K562 (cell line): Measurements from ENCODE around the gene CNOT1.

Experiments
- BRCA1 ChIP-seq, 2 experiments: fragments of 450-650 bp in 1 of 2; sonication (generic) in 1 of 2; formaldehyde crosslinking in 1 of 2; IDR thresholded peaks; 2 replicates each; pipeline versions ENCODE4 v1.5.0 to v1.6.1; 2017 to 2020; ENCODE audit warnings: mild to moderate bottlenecking in 1 of 2, missing genetic modification reagents in 1 of 2
- CTCF ChIP-seq, 3 experiments: IDR thresholded peaks in 2 of 3; conservative IDR thresholded peaks in 1 of 3; 2 replicates each; pipeline ENCODE4 v1.5.1; 2011 to 2012; ENCODE audit warnings: low read length in 3 of 3, mild to moderate bottlenecking in 3 of 3, control low read depth in 2 of 3, improper control_type of control experiment in 1 of 3, inconsistent platforms in 1 of 3, low read depth in 1 of 3, mixed read lengths in 1 of 3, moderate library complexity in 1 of 3; ENCODE audit not compliant: insufficient read depth in 2 of 3
- HNRNPL ChIP-seq: fragments of 200-400 bp; formaldehyde crosslinking; IDR thresholded peaks from 2 replicates; pipeline ENCODE4 v1.6.1; 2017; ENCODE audit warnings: low read depth, mild to moderate bottlenecking, low read length
- MED1 ChIP-seq: sonication (generic); formaldehyde crosslinking; IDR thresholded peaks from 2 replicates; pipeline ENCODE4 v1.8.1; 2023; ENCODE audit warnings: missing genetic modification reagents, borderline replicate concordance
- SNRNP70 ChIP-seq: fragments of 200-400 bp; formaldehyde crosslinking; optimal IDR thresholded peaks from 2 replicates; pipeline ENCODE3; 2017; ENCODE audit warnings: low read depth, low read length
- TOE1 ChIP-seq, 2 experiments: fragments of 450-650 bp in 1 of 2; sonication (generic) in 1 of 2; formaldehyde crosslinking in 1 of 2; IDR thresholded peaks; 2 replicates each; pipeline versions ENCODE4 v1.7.1 to v1.8.0; 2016 to 2022; ENCODE audit warnings: borderline replicate concordance in 2 of 2, mild to moderate bottlenecking in 2 of 2, antibody characterized with exemption in 1 of 2, inconsistent platforms in 1 of 2, low read depth in 1 of 2, missing genetic modification reagents in 1 of 2, moderate library complexity in 1 of 2
- ZBTB43 ChIP-seq: sonication (generic); formaldehyde crosslinking; IDR thresholded peaks from 2 replicates; pipeline ENCODE4 v1.8.0; 2023; ENCODE audit warnings: mild to moderate bottlenecking, missing genetic modification reagents
- TF ChIP-seq, protein P1 (sequence below): sonication (generic); formaldehyde crosslinking; IDR thresholded peaks from 2 replicates; pipeline ENCODE4 v1.9.0; 2022; ENCODE audit warnings: mild to moderate bottlenecking, missing genetic modification reagents

DNA sequence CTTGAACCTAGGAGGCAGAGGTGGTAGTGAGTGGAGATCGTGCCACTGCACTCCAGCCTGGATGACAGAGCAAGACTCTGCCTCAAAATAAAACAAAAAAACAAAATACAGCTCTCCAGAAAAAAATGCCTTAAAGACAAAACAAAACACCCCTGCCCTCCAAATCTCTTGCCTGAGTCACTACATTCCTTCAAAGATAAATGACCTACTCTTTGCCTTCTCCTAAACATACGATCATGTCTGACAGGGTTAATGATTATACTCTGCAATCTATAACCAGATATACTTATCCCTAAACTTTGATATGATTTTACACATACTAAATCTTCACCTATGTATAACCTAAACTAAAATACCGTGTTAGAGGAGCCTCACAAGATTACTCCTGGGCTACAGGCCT, 115.8 kb downstream of the CNOT1 start:
- TF ChIP-seq, protein P1, sequence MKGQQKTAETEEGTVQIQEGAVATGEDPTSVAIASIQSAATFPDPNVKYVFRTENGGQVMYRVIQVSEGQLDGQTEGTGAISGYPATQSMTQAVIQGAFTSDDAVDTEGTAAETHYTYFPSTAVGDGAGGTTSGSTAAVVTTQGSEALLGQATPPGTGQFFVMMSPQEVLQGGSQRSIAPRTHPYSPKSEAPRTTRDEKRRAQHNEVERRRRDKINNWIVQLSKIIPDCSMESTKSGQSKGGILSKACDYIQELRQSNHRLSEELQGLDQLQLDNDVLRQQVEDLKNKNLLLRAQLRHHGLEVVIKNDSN (CRISPR knock-in tag), result no peak
- no peak for TF ChIP-seq CTCF (IDR thresholded peaks at IDR 0.05 in 2 of 3, conservative IDR thresholded peaks at IDR 0.05 in 1 of 3; ENCODE audit: insufficient read depth in 2 of 3, low read depth in 1 of 3, low read length in 3 of 3)
- no peak for TF ChIP-seq BRCA1 (IDR thresholded peaks at IDR 0.05)
- no peak for TF ChIP-seq BRCA1 (CRISPR knock-in tag; IDR thresholded peaks at IDR 0.05)
- no peak for TF ChIP-seq TOE1 (IDR thresholded peaks at IDR 0.05; ENCODE audit: borderline replicate concordance)
- no peak for TF ChIP-seq TOE1 (CRISPR knock-in tag; IDR thresholded peaks at IDR 0.05; ENCODE audit: borderline replicate concordance, low read depth)
- no peak for TF ChIP-seq ZBTB43 (CRISPR knock-in tag)
- TF ChIP-seq MED1 (CRISPR knock-in tag), result no peak
- no peak for TF ChIP-seq HNRNPL
- no peak for TF ChIP-seq SNRNP70
